ENCODE data around the gene WLS.

DNA sequence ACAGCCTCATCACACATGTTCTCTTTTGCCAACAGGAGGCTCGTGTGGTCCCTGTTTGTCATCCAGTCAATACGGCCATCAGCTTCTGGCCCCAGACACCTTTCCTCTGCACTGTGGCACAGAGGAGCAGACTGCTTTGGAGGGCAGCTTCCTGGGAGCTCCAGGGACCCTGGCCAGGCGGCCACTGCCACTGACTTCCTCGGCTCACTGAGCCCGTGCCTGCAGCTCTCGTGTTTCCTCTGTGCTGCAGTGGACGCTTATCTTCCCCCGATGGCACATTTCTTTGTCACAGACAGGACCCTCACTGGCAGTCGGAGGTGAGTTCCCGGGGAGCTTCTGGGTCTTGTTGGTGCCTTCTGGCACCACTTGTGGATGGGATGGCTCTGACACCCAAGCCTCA, 114.9 kb downstream of the WLS start:
- no peak for TF ChIP-seq BACH2 (CRISPR knock-in tag; IDR thresholded peaks at IDR 0.05; ENCODE audit: borderline replicate concordance)
- TF ChIP-seq, protein P1, sequence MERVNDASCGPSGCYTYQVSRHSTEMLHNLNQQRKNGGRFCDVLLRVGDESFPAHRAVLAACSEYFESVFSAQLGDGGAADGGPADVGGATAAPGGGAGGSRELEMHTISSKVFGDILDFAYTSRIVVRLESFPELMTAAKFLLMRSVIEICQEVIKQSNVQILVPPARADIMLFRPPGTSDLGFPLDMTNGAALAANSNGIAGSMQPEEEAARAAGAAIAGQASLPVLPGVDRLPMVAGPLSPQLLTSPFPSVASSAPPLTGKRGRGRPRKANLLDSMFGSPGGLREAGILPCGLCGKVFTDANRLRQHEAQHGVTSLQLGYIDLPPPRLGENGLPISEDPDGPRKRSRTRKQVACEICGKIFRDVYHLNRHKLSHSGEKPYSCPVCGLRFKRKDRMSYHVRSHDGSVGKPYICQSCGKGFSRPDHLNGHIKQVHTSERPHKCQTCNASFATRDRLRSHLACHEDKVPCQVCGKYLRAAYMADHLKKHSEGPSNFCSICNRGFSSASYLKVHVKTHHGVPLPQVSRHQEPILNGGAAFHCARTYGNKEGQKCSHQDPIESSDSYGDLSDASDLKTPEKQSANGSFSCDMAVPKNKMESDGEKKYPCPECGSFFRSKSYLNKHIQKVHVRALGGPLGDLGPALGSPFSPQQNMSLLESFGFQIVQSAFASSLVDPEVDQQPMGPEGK (CRISPR knock-in tag; IDR thresholded peaks at IDR 0.05; ENCODE audit: borderline replicate concordance), result no peak
- TF ChIP-seq ESRRG (CRISPR knock-in tag; IDR thresholded peaks at IDR 0.05), result no peak
- no peak for TF ChIP-seq SNAI2 (CRISPR knock-in tag; IDR thresholded peaks at IDR 0.05)
- TF ChIP-seq TOX (CRISPR knock-in tag; IDR thresholded peaks at IDR 0.05; ENCODE audit: borderline replicate concordance), result no peak
- TF ChIP-seq ZNF70 (CRISPR knock-in tag; IDR thresholded peaks at IDR 0.05), result no peak
- TF ChIP-seq ZFP3 (CRISPR knock-in tag; IDR thresholded peaks at IDR 0.05), result no peak
- TF ChIP-seq ZFP30 (CRISPR knock-in tag; IDR thresholded peaks at IDR 0.05), result no peak
- no peak for TF ChIP-seq PPARA (CRISPR knock-in tag; IDR thresholded peaks at IDR 0.05; ENCODE audit: borderline replicate concordance)
- no peak for TF ChIP-seq CSDC2 (CRISPR knock-in tag; IDR thresholded peaks at IDR 0.05)
